HepG2 (cell line): ENCODE measurements around the gene SLC20A1. TPM values are rescaled to one million over a fixed set of nuclear protein-coding genes. Genes with fewer than 3 reads are reported as not detected.

Source experiments
- ADNP ChIP-seq: sonication (generic); formaldehyde crosslinking; IDR thresholded peaks from 2 replicates; pipeline ENCODE4 v1.4.0; 2020; ENCODE audit warnings: missing genetic modification reagents
- ESRRA ChIP-seq: sonication (generic); formaldehyde crosslinking; IDR thresholded peaks from 2 replicates; pipeline ENCODE4 v1.5.1; 2020; ENCODE audit warnings: mild to moderate bottlenecking, low read depth, missing genetic modification reagents
- FOXA1 ChIP-seq, 2 experiments: fragments of 450-650 bp in 1 of 2; sonication (generic) in 1 of 2; formaldehyde crosslinking in 1 of 2; IDR thresholded peaks; 2 replicates each; pipeline versions ENCODE4 v1.4.0 to v1.6.1; 2016 to 2020; ENCODE audit warnings: missing genetic modification reagents in 1 of 2
- GABPA ChIP-seq, 2 experiments: IDR thresholded peaks; 2 replicates each; pipeline ENCODE4 v1.6.1; 2011 to 2016; ENCODE audit warnings: low read depth in 2 of 2, low read length in 1 of 2, missing biosample characterization in 1 of 2, missing genetic modification characterization in 1 of 2
- HDAC2 ChIP-seq: sonication (generic); formaldehyde crosslinking; IDR thresholded peaks from 2 replicates; pipeline ENCODE4 v1.4.0; 2020; ENCODE audit warnings: missing genetic modification reagents
- HES4 ChIP-seq: sonication (generic); formaldehyde crosslinking; IDR thresholded peaks from 2 replicates; pipeline ENCODE4 v1.9.0; 2021; ENCODE audit warnings: mild to moderate bottlenecking, missing genetic modification reagents, borderline replicate concordance
- MIER3 ChIP-seq: IDR thresholded peaks from 2 replicates; pipeline ENCODE4 v1.6.1; 2016; ENCODE audit warnings: missing compliant biosample characterization, borderline replicate concordance
- MXD4 ChIP-seq: IDR thresholded peaks from 2 replicates; pipeline ENCODE4 v1.6.1; 2016; ENCODE audit warnings: mild to moderate bottlenecking, missing biosample characterization, missing genetic modification reagents
- MXI1 ChIP-seq: IDR thresholded peaks from 3 replicates; pipeline ENCODE4 v1.6.1; 2012; ENCODE audit warnings: low read depth, low read length, inconsistent platforms, borderline replicate concordance
- PCBP2 ChIP-seq: fragments of 200-400 bp; formaldehyde crosslinking; optimal IDR thresholded peaks from 2 replicates; pipeline ENCODE3; 2018; ENCODE audit warnings: low read length, low read depth; ENCODE audit not compliant: poor library complexity, severe bottlenecking
- STAG1 ChIP-seq: sonication (generic); formaldehyde crosslinking; IDR thresholded peaks from 2 replicates; pipeline ENCODE4 v1.4.0; 2020; ENCODE audit warnings: missing genetic modification reagents
- TCF7L2 ChIP-seq: IDR thresholded peaks from 2 replicates; pipeline ENCODE4 v1.6.1; 2011; ENCODE audit warnings: mild to moderate bottlenecking, low read depth, low read length, moderate library complexity
- ZFP41 ChIP-seq: sonication (generic); formaldehyde crosslinking; IDR thresholded peaks from 2 replicates; pipeline ENCODE4 v1.4.0; 2020; ENCODE audit warnings: mild to moderate bottlenecking, missing genetic modification reagents, borderline replicate concordance
- ZNF343 ChIP-seq: sonication (generic); formaldehyde crosslinking; IDR thresholded peaks from 2 replicates; pipeline ENCODE4 v1.4.0; 2020; ENCODE audit warnings: mild to moderate bottlenecking, missing genetic modification reagents
- ZNF460 ChIP-seq: sonication (generic); formaldehyde crosslinking; IDR thresholded peaks from 2 replicates; pipeline ENCODE4 v1.5.1; 2020; ENCODE audit warnings: missing genetic modification reagents, mild to moderate bottlenecking, borderline replicate concordance
- ZNF468 ChIP-seq: sonication (generic); formaldehyde crosslinking; IDR thresholded peaks from 2 replicates; pipeline ENCODE4 v1.8.0; 2022; ENCODE audit warnings: mild to moderate bottlenecking, moderate library complexity, missing genetic modification reagents
- ZNF530 ChIP-seq: sonication (generic); formaldehyde crosslinking; IDR thresholded peaks from 2 replicates; pipeline ENCODE4 v1.5.0; 2020; ENCODE audit warnings: low read depth, mild to moderate bottlenecking, missing genetic modification reagents
- ZNF562 ChIP-seq: sonication (generic); formaldehyde crosslinking; IDR thresholded peaks from 2 replicates; pipeline ENCODE4 v1.8.0; 2022; ENCODE audit warnings: missing genetic modification reagents, borderline replicate concordance
- ZNF569 ChIP-seq: sonication (generic); formaldehyde crosslinking; IDR thresholded peaks from 2 replicates; pipeline ENCODE4 v1.5.0; 2020; ENCODE audit warnings: mild to moderate bottlenecking, missing genetic modification reagents, moderate library complexity, borderline replicate concordance
- ZNF644 ChIP-seq: IDR thresholded peaks from 2 replicates; pipeline ENCODE4 v1.6.1; 2016; ENCODE audit warnings: low read depth
- ZNF652 ChIP-seq: IDR thresholded peaks from 2 replicates; pipeline ENCODE4 v1.6.1; 2016; ENCODE audit warnings: low read depth, borderline replicate concordance
- ZNF766 ChIP-seq: sonication (generic); formaldehyde crosslinking; IDR thresholded peaks from 2 replicates; pipeline ENCODE4 v1.5.0; 2020; ENCODE audit warnings: missing genetic modification reagents, borderline replicate concordance
- ZNF768 ChIP-seq: sonication (generic); formaldehyde crosslinking; IDR thresholded peaks from 2 replicates; pipeline ENCODE4 v1.4.0; 2020; ENCODE audit warnings: missing genetic modification reagents
- ZNF776 ChIP-seq: sonication (generic); formaldehyde crosslinking; IDR thresholded peaks from 2 replicates; pipeline ENCODE4 v1.4.0; 2020; ENCODE audit warnings: mild to moderate bottlenecking, missing genetic modification reagents
- polyA plus RNA-seq, 8 experiments: library from polyadenylated mRNA; depleted of rRNA in 3 of 8; stranded (reverse) in 7 of 8; unstranded in 1 of 8; fragments of >200 nt; fragmentation: Illumina TruSeq in 4 of 8; extraction: Trizol in 4 of 8; gene quantifications; 2 replicates each; pipeline versions ENCODE4 v1.2.1 to v1.2.3, GENCODE V29; 2011 to 2016; ENCODE audit warnings: low read depth in 4 of 8, missing spikeins in 1 of 8, mixed read lengths in 1 of 8; ENCODE audit not compliant: insufficient read depth in 1 of 8
- total RNA-seq, 5 experiments: library from RNA; depleted of rRNA; stranded (reverse); fragments of >200 nt; fragmentation: Illumina TruSeq; extraction: Trizol; gene quantifications; 2 replicates each; pipeline ENCODE4 v1.2.3, GENCODE V29; 2016; ENCODE audit warnings: low read depth in 1 of 5
- TF ChIP-seq, protein P1 (sequence below): sonication (generic); formaldehyde crosslinking; conservative IDR thresholded peaks from 2 replicates; pipeline ENCODE4 v1.8.1; 2023; ENCODE audit warnings: missing genetic modification reagents
- TF ChIP-seq, protein P2 (sequence below): sonication (generic); formaldehyde crosslinking; IDR thresholded peaks from 2 replicates; pipeline ENCODE4 v1.4.0; 2020; ENCODE audit warnings: missing genetic modification reagents
- TF ChIP-seq, protein P3 (sequence below): IDR thresholded peaks from 2 replicates; pipeline ENCODE4 v1.6.1; 2016; ENCODE audit warnings: low read depth, control low read depth

SLC20A1 gene
- total and polyA plus RNA-seq, 2 of the 13 experiments (the other 11 are each of a cell fraction or from before 2014, with no cell fraction given): 54.0 to 85.9 TPM

DNA sequence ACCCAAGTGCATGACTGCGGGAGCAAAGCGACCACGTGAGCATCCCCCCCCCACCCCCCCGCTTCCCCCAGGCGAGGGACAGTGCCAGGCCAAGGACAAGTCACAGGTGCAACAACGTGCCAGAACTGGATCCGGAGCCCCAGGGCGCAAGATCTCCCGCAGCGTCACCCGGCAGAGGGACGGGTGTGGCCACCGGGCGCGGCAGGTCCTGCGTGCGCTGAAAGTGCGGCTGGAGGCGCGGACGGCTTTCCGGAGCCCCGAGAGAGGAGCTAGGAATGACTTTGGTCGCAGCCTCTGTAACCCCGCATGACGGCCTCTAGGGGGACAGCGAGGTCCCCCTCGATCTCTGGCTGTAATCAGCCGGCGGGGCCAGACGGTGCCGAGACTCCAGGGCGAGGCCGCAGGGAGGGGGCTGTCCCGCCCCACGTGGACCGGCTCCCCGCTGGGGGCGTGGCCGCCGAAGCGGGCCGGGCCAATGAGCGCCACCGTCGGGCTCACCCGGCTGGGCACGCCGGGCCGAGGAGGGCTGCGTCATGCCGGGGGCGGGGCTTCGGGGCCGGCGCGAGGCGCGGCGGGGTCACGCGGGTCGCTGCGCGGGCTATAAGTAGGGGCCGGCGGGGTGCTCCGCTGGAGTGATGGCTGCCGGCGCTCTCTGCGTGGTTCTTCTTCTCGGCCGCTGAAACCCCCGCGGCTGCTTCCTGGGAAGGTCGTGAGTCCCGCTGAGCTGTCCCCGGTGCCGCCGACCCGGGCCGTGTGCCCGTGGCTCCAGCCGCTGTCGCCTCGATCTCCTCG lies at the start of gene SLC20A1 (continued):
- no peak; the same call in none of the 2 replicates for TF ChIP-seq HES4
- peak; percentile 98 for TF ChIP-seq MXI1
- peak; percentile 87; the same call in 1 of the 2 replicates for TF ChIP-seq ZNF766 (CRISPR knock-in tag)
- TF ChIP-seq, protein P1, sequence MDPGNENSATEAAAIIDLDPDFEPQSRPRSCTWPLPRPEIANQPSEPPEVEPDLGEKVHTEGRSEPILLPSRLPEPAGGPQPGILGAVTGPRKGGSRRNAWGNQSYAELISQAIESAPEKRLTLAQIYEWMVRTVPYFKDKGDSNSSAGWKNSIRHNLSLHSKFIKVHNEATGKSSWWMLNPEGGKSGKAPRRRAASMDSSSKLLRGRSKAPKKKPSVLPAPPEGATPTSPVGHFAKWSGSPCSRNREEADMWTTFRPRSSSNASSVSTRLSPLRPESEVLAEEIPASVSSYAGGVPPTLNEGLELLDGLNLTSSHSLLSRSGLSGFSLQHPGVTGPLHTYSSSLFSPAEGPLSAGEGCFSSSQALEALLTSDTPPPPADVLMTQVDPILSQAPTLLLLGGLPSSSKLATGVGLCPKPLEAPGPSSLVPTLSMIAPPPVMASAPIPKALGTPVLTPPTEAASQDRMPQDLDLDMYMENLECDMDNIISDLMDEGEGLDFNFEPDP (CRISPR knock-in tag): no peak
- no peak for TF ChIP-seq ZNF562 (CRISPR knock-in tag)
- TF ChIP-seq STAG1: peak; percentile 47
- no peak for TF ChIP-seq ZNF468 (CRISPR knock-in tag)
- TF ChIP-seq GABPA (IDR thresholded peaks at IDR 0.05; ENCODE audit: low read depth, low read length): no peak
- peak; percentile 59 for TF ChIP-seq GABPA (CRISPR knock-in tag; IDR thresholded peaks at IDR 0.05; ENCODE audit: low read depth)
- peak; percentile 30; the same call in 1 of the 2 replicates for TF ChIP-seq ZNF768 (CRISPR knock-in tag)
- TF ChIP-seq MXD4 (CRISPR knock-in tag): peak; percentile 99
- TF ChIP-seq, protein P2, sequence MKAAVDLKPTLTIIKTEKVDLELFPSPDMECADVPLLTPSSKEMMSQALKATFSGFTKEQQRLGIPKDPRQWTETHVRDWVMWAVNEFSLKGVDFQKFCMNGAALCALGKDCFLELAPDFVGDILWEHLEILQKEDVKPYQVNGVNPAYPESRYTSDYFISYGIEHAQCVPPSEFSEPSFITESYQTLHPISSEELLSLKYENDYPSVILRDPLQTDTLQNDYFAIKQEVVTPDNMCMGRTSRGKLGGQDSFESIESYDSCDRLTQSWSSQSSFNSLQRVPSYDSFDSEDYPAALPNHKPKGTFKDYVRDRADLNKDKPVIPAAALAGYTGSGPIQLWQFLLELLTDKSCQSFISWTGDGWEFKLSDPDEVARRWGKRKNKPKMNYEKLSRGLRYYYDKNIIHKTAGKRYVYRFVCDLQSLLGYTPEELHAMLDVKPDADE (CRISPR knock-in tag): no peak
- no peak for TF ChIP-seq ZNF460 (CRISPR knock-in tag)
- no peak; the same call in 1 of the 2 replicates for TF ChIP-seq ZFP41 (CRISPR knock-in tag)
- peak; percentile 36; the same call in 1 of the 2 replicates for TF ChIP-seq HDAC2 (CRISPR knock-in tag)
- TF ChIP-seq TCF7L2: no peak
- TF ChIP-seq PCBP2: no peak
- no peak for TF ChIP-seq ZNF652 (CRISPR knock-in tag)
- no peak for TF ChIP-seq ZNF644 (CRISPR knock-in tag)
- no peak; the same call in none of the 2 replicates for TF ChIP-seq ZNF776
- TF ChIP-seq ADNP (CRISPR knock-in tag): no peak
- peak; percentile 16; the same call in 1 of the 2 replicates for TF ChIP-seq ESRRA
- TF ChIP-seq, protein P3, sequence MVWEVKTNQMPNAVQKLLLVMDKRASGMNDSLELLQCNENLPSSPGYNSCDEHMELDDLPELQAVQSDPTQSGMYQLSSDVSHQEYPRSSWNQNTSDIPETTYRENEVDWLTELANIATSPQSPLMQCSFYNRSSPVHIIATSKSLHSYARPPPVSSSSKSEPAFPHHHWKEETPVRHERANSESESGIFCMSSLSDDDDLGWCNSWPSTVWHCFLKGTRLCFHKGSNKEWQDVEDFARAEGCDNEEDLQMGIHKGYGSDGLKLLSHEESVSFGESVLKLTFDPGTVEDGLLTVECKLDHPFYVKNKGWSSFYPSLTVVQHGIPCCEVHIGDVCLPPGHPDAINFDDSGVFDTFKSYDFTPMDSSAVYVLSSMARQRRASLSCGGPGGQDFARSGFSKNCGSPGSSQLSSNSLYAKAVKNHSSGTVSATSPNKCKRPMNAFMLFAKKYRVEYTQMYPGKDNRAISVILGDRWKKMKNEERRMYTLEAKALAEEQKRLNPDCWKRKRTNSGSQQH (CRISPR knock-in tag): peak; percentile 23
- TF ChIP-seq MIER3 (CRISPR knock-in tag): peak; percentile 15; the same call in 1 of the 2 replicates
- TF ChIP-seq ZNF569 (CRISPR knock-in tag): no peak
- no peak for TF ChIP-seq ZNF530 (CRISPR knock-in tag)
- TF ChIP-seq ZNF343 (CRISPR knock-in tag): 0 out of 2 replicates have a peak, but pooled peaks have one; percentile 25
- TF ChIP-seq FOXA1 (IDR thresholded peaks at IDR 0.05): no peak
- TF ChIP-seq FOXA1 (CRISPR knock-in tag; IDR thresholded peaks at IDR 0.05): 0 out of 2 replicates have a peak, but pooled peaks have one; percentile 17
